ENCODE results near the gene IRAK2.

DNA sequence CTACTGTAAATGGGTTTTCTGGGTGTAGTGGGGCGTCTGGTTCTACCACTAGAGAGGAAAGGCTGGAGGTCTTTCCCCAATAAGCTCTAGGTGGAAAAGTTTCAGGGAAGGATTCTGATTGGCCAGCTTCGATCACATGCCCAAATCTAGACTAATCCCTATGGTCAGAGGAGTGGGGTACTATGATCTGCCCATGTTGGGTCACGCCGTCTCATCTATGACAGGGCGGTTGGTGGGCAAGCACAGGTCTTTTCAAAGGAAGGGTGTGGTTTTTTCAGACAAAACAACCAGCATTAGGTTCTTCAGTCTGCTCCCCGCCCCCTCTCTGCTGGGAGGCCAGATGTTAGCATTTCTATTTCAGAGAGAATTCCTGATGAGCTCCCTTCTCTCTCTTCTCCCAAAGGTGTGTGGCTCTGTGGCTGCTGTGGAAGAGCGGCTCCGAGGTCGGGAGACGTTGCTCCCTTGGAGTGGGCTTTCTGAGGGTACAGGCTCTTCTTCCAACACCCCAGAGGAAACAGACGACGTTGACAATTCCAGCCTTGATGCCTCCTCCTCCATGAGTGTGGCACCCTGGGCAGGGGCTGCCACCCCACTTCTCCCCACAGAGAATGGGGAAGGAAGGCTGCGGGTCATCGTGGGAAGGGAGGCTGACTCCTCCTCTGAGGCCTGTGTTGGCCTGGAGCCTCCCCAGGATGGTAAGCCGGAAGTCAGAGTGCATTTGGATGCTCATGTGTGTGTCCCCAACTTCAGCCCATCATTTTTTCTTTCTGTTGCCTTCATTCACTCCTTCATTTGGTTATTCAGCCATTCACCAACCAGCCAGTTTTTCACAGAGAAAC, 73.8 kb downstream of the IRAK2 start:
- TF ChIP-seq, protein P1, sequence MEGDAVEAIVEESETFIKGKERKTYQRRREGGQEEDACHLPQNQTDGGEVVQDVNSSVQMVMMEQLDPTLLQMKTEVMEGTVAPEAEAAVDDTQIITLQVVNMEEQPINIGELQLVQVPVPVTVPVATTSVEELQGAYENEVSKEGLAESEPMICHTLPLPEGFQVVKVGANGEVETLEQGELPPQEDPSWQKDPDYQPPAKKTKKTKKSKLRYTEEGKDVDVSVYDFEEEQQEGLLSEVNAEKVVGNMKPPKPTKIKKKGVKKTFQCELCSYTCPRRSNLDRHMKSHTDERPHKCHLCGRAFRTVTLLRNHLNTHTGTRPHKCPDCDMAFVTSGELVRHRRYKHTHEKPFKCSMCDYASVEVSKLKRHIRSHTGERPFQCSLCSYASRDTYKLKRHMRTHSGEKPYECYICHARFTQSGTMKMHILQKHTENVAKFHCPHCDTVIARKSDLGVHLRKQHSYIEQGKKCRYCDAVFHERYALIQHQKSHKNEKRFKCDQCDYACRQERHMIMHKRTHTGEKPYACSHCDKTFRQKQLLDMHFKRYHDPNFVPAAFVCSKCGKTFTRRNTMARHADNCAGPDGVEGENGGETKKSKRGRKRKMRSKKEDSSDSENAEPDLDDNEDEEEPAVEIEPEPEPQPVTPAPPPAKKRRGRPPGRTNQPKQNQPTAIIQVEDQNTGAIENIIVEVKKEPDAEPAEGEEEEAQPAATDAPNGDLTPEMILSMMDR (IDR thresholded peaks at IDR 0.05), result no peak
- TF ChIP-seq POLR2A (IDR thresholded peaks at IDR 0.05), result no peak

All from right lobe of liver (tissue), 4 donors.